Activated CD4-positive, alpha-beta T cell treated with anti-CD3 and anti-CD28 coated beads for 48 hours (primary cell): Measurements from ENCODE around the gene KRT33A.
"Not testable (repeated sequence)": the region's sequence is repeated elsewhere in the genome, so short reads cannot be mapped to it uniquely, and the experiment has no call there.

Source experiments
- DNase-seq: peaks from one replicate; pipeline ENCODE4 v3.0.0-alpha.2; 2020

The KRT33A gene

GRCh38 chr17:41360296-41360995 lies 9.8 kb upstream of the KRT33A start:
- DNase-seq = no peak

- DNase-seq = no peak
Measured at GRCh38 chr17:41354536-41354935, 3.9 kb upstream of the KRT33A start.

- DNase-seq = no peak
Measured at GRCh38 chr17:41352597-41353366, 2.2 kb upstream of the KRT33A start.

GRCh38 chr17:41351177-41351576 lies 549 bp upstream of the KRT33A start:
- no peak for DNase-seq

GRCh38 chr17:41347869-41348760 lies 2.5 kb downstream of the KRT33A start:
- DNase-seq = no peak

GRCh38 chr17:41346421-41346820 lies 4.2 kb downstream of the KRT33A start:
- DNase-seq = not testable (repeated sequence)

- DNase-seq = no peak
Measured at GRCh38 chr17:41345992-41346391, 4.6 kb downstream of the KRT33A start.

GRCh38 chr17:41343029-41343428 lies 7.6 kb downstream of the KRT33A start:
- DNase-seq = no peak

GRCh38 chr17:41340934-41341861 lies 9.4 kb downstream of the KRT33A start:
- peak; percentile 60 for DNase-seq

- no peak for DNase-seq
Measured at GRCh38 chr17:41340494-41340893, 10.1 kb downstream of the KRT33A start.

GRCh38 chr17:41339571-41340172 lies 11.0 kb downstream of the KRT33A start:
- DNase-seq = no peak

GRCh38 chr17:41338961-41339485 lies 11.6 kb downstream of the KRT33A start:
- DNase-seq = no peak

- DNase-seq = no peak
Measured at GRCh38 chr17:41335747-41336146, 14.9 kb downstream of the KRT33A start.

GRCh38 chr17:41334385-41335305 lies 16.0 kb downstream of the KRT33A start:
- DNase-seq = no peak

- no peak for DNase-seq
Measured at GRCh38 chr17:41333836-41334235, 16.8 kb downstream of the KRT33A start.

GRCh38 chr17:41333098-41333497 lies 17.5 kb downstream of the KRT33A start:
- no peak for DNase-seq

- DNase-seq = no peak
Measured at GRCh38 chr17:41332239-41332638, 18.4 kb downstream of the KRT33A start.

GRCh38 chr17:41331606-41332005 lies 19.0 kb downstream of the KRT33A start:
- no peak for DNase-seq

- DNase-seq = peak; percentile 51
Measured at GRCh38 chr17:41329279-41329948, 21.2 kb downstream of the KRT33A start.

GRCh38 chr17:41328207-41328606 lies 22.4 kb downstream of the KRT33A start:
- no peak for DNase-seq
